ENCODE results near the gene ERBB4.
"Not testable (repeated sequence)": the region's sequence is repeated elsewhere in the genome, so short reads cannot be mapped to it uniquely, and the experiment has no call there.

ERBB4 gene

DNA sequence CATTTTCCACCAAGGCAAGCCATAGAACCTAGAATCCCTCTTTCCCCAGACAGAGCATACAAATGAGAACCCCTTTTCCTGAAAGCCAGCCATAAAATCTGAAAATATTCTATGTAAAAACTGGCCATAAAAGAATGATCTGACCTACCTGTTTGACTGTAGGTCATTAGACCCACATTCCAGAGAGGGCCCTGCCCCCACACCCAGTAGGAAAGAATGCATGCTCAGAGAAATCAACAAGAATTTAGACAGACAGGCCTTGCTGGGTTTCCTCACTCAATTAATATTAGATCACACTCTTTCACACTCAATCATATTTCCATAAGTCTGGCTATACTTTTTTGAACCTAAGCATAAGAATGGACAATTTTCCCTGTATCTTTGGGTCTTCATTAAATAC is 929.5 kb downstream of the ERBB4 start:
- DNase-seq (ENCODE audit: low read depth in 2 of 2) = no peak

- DNase-seq (ENCODE audit: low read depth in 2 of 2) = no peak
Observed at GRCh38 chr2:211599146-211599545, 939.5 kb downstream of the ERBB4 start.

- DNase-seq (ENCODE audit: low read depth in 2 of 2) = no peak
Observed at GRCh38 chr2:211598238-211598637, 940.4 kb downstream of the ERBB4 start.

DNA sequence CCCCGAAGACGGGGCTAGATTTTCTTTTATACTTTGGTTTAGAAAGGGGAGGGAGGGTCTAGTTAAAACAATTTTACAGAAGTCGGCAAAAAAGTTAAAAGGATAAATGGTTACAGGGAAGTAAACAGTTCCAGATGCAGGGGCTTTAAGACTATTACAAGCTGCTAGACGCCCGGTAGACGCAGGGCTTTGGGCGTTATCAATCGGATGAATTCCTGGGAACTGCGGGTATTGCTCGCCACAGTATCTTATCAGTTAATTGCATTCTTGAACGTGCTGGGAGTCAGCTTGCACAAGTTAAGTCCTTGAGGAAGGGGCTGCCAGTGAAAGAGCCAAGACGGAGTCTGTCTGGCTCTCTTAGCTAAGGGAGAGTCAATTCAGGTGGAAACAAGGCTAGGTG is 946.6 kb downstream of the ERBB4 start:
- not testable (repeated sequence) for DNase-seq (ENCODE audit: low read depth in 2 of 2)

- DNase-seq (ENCODE audit: low read depth in 2 of 2) = no peak
Observed at GRCh38 chr2:211591426-211591825, 947.2 kb downstream of the ERBB4 start.

- no peak for DNase-seq (ENCODE audit: low read depth in 2 of 2)
Observed at GRCh38 chr2:211568439-211568838, 970.2 kb downstream of the ERBB4 start.

- DNase-seq (ENCODE audit: low read depth in 2 of 2) = no peak
Observed at GRCh38 chr2:211564441-211564840, 974.2 kb downstream of the ERBB4 start.

GRCh38 chr2:211545582-211545981 is 993.0 kb downstream of the ERBB4 start:
- no peak for DNase-seq (ENCODE audit: low read depth in 2 of 2)

- no peak for DNase-seq (ENCODE audit: low read depth in 2 of 2)
Observed at GRCh38 chr2:211534632-211535031, 1004.0 kb downstream of the ERBB4 start.

DNA sequence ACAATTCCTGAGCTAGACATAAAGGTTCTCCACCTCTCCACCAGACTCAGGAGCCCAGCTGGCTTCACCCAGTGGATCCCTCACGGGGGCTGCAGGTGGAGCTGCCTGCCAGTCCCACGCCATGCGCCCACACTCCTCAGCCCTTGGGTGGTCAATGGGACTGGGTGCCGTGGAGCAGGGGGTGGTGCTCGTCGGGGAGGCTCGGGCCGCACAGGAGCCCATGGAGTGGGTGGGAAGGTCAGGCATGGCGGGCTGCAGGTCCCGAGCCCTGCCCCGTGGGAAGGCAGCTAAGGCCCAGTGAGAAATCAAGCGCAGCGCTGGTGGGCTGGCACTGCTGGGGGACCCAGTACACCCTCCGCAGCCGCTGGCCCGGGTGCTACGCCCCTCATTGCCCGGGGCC is 1014.4 kb downstream of the ERBB4 start:
- DNase-seq (ENCODE audit: low read depth in 2 of 2) = not testable (repeated sequence)

DNA sequence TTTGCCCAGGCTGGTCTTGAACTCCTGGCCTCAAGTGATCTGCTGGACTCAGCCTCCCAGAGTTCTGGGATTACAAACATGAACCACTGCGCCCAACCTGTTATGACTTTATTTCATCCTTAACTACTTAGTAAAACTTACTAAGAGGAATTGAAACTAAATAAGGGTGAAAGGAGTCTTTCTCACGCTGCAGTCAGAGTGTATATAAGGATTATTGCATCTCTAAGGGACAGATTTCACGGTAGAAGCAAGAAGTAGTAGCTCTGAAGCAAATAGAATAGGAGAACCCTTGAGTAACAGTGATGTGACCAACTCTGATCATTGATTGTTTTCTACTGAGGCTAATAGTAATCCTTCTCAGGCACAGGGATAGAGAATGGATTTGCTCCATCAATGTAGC is 1022.1 kb downstream of the ERBB4 start:
- DNase-seq (ENCODE audit: low read depth in 2 of 2) = no peak

- DNase-seq (ENCODE audit: low read depth in 2 of 2) = no peak
Observed at GRCh38 chr2:211514049-211514448, 1024.6 kb downstream of the ERBB4 start.

- DNase-seq (ENCODE audit: low read depth in 2 of 2) = no peak
Observed at GRCh38 chr2:211513446-211513845, 1025.2 kb downstream of the ERBB4 start.

- DNase-seq (ENCODE audit: low read depth in 2 of 2) = no peak
Observed at GRCh38 chr2:211512806-211513205, 1025.8 kb downstream of the ERBB4 start.

DNA sequence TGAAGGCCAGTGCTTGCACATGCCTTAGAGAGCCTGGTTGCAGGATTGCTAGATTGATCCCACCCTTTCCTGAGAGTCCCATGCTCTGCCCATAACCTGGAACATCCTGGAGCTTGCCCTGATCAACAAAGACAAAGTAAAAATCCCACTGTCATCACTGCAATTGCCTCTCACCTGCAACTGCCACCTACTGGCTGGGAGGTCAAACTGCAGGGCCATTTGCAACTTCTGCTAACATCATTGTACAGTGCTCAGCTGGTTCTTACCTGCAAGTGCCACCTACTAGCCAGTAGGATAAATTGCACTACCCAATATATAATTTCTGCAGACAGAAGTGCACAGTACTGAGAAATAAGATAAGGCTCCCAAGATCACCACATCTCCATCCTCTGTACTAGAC is 1034.7 kb downstream of the ERBB4 start:
- DNase-seq (ENCODE audit: low read depth in 2 of 2) = no peak

DNA sequence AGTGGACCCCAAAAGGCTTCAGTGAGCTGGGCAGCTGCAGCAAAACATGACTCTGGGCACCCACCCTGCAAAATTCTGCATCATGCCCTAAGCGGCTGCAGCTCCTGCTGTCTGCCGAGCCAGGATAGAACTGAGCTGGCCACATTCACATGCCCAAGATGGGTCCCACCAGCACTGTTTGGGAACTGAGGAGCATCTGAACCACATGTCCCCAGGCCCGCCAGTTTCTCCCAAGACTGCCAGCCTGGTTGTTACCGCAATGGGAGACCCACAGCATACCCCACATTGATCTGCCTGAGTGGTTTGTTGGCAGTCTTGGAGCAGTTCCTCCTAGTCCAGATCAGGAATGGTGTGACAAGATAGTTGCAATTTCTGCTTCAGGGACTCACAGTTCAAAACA is 1035.4 kb downstream of the ERBB4 start:
- DNase-seq (ENCODE audit: low read depth in 2 of 2) = no peak

- DNase-seq (ENCODE audit: low read depth in 2 of 2) = no peak
Observed at GRCh38 chr2:211498551-211499205, 1039.9 kb downstream of the ERBB4 start.

GRCh38 chr2:211495339-211495738 is 1043.3 kb downstream of the ERBB4 start:
- DNase-seq (ENCODE audit: low read depth in 2 of 2) = no peak

- no peak for DNase-seq (ENCODE audit: low read depth in 2 of 2)
Observed at GRCh38 chr2:211494536-211494935, 1044.1 kb downstream of the ERBB4 start.

GRCh38 chr2:211494085-211494484 is 1044.5 kb downstream of the ERBB4 start:
- DNase-seq (ENCODE audit: low read depth in 2 of 2) = no peak

GRCh38 chr2:211487733-211488132 is 1050.9 kb downstream of the ERBB4 start:
- no peak for DNase-seq (ENCODE audit: low read depth in 2 of 2)

- no peak for DNase-seq (ENCODE audit: low read depth in 2 of 2)
Observed at GRCh38 chr2:211479536-211480150, 1059.0 kb downstream of the ERBB4 start.

DNA sequence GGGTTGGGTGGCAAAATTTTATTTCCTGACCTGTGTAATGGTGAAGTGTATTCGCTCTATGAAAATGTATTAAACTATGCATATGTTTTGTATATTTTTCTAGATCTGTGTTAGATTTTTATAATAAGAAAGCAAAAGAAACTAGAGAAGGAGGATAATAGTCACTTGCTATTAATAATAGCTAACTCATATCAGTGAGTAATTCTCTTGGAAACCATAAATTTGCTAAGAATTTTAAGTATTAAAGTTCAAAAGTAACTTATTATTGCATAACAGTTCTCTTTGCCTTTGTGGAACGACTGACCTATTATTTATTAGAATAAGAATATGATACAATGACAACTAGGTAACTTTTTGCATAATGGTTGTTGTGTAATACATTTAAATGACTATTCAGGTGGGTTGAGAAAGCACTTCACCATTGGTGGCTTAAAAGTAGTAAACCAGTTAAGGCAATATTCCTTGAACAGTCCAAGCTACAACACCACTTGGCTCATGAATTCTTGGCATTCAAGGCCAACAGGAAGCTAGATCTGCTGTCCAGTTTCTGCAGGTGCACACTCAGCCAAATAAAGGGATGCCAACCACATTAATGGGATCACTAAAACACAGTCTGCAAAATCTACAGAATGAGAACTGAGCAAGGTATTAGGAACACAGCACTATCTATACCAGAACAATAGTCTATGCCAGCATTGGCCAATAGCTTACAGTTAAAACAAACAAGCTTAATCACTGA is 1060.9 kb downstream of the ERBB4 start:
- no peak for DNase-seq (ENCODE audit: low read depth in 2 of 2)

Data from stimulated activated CD8-positive, alpha-beta memory T cell treated with anti-CD3 and anti-CD28 coated beads, Interleukin-15, amount 100 ng/mL, for 4 hours (primary cell).